K562 (cell line): ENCODE data around the gene PBX1. TPM values are rescaled to one million over a fixed set of nuclear protein-coding genes. Genes with fewer than 3 reads are reported as not detected.

ENCODE experiments used
- ATAC-seq: fragments of 200-7000 bp; cut with Tn5 transposase; 3 replicates; pipeline ENCODE4 v1.9.1; 2020; ENCODE audit warnings: moderate library complexity
- BruUV-seq: library from RNA; stranded (reverse); fragments of 400-500 nt; replicated peaks from 2 replicates; lab custom pipeline; 2021; lab: Mats Ljungman, UMichigan
- CTCF ChIA-PET: fragments of 300-600 bp; formaldehyde crosslinking; extraction: SDS; loops from one replicate; lab custom pipeline; 2021; ENCODE audit warnings: low intra/inter-chr PET ratio; lab: Yijun Ruan, JAX
- POLR2A ChIA-PET: fragments of 300-600, 350-650 bp; sonication (Branson Sonifier 250); formaldehyde crosslinking; extraction: SDS; loops from one replicate; lab custom pipeline; 2021; ENCODE audit warnings: antibody characterized with exemption, inconsistent platforms; lab: Yijun Ruan, JAX
- DNase-seq, 4 experiments: peaks; one replicate each; pipeline versions ENCODE4 v3.0.0 to v3.0.0-alpha.2; 2011 to 2018; ENCODE audit warnings: low spot score in 3 of 4, mixed read lengths in 3 of 4; ENCODE audit errors: extremely low read depth in 1 of 4
- FAIRE-seq: peaks from 2 replicates; lab custom pipeline; 2011; peaks lifted over from hg19 to GRCh38; lab: Jason Lieb, UNC
- H2AFZ ChIP-seq: 2 replicates; pipeline ENCODE4 v1.6.0; 2011; ENCODE audit warnings: low read depth, low read length, control low read depth, inconsistent platforms
- H3K27ac ChIP-seq: fragments of 200-600 bp; 3 replicates; pipeline ENCODE4 v1.8.0; 2011; ENCODE audit warnings: low read depth, mild to moderate bottlenecking, control low read depth, inconsistent platforms, low read length, moderate library complexity, mixed read lengths; ENCODE audit errors: extremely low read depth
- H3K27me3 ChIP-seq, 2 experiments: fragments of 300-600 bp in 1 of 2; 2 replicates in 1 of 2; 3 replicates in 1 of 2; pipeline versions ENCODE4 v1.6.0 to v1.8.0; 2011; ENCODE audit warnings: inconsistent platforms in 2 of 2, low read length in 2 of 2, mild to moderate bottlenecking in 1 of 2, mixed read lengths in 1 of 2, moderate library complexity in 1 of 2; ENCODE audit not compliant: control insufficient read depth in 2 of 2, insufficient read depth in 2 of 2
- H3K36me3 ChIP-seq: fragments of 300-600 bp; 3 replicates; pipeline ENCODE4 v1.8.0; 2011; ENCODE audit warnings: mild to moderate bottlenecking, low read length, inconsistent platforms; ENCODE audit not compliant: control insufficient read depth, insufficient read depth
- H3K4me1 ChIP-seq, 2 experiments: fragments of 200-600 bp in 1 of 2; replicated peaks in 1 of 2; 2 replicates in 1 of 2; 3 replicates in 1 of 2; pipeline versions ENCODE4 v1.5.1 to v1.8.0; 2011; ENCODE audit warnings: inconsistent platforms in 2 of 2, low read length in 2 of 2, mild to moderate bottlenecking in 1 of 2, mixed read lengths in 1 of 2, moderate library complexity in 1 of 2; ENCODE audit not compliant: control insufficient read depth in 2 of 2, insufficient read depth in 2 of 2
- H3K4me2 ChIP-seq: 2 replicates; pipeline ENCODE4 v1.6.1; 2011; ENCODE audit warnings: low read length, control low read depth, inconsistent platforms, mixed read lengths; ENCODE audit not compliant: insufficient read depth
- H3K4me3 ChIP-seq: fragments of 200-600 bp; sonication (generic), shearing (Covaris generic); 2 replicates; pipeline ENCODE4 v1.5.1; 2016; ENCODE audit warnings: control low read depth, inconsistent platforms
- H3K79me2 ChIP-seq: fragments of 200-600 bp; 3 replicates; pipeline ENCODE4 v1.8.0; 2011; ENCODE audit warnings: low read length, inconsistent platforms; ENCODE audit not compliant: control insufficient read depth, insufficient read depth
- H3K9ac ChIP-seq, 2 experiments: 2 replicates each; pipeline versions ENCODE4 v1.6.0 to v1.6.1; 2011; ENCODE audit warnings: low read depth in 2 of 2, low read length in 2 of 2, control low read depth in 1 of 2, inconsistent platforms in 1 of 2, mild to moderate bottlenecking in 1 of 2, mixed read lengths in 1 of 2; ENCODE audit not compliant: insufficient read depth in 1 of 2
- H3K9me1 ChIP-seq: one replicate; pipeline ENCODE4 v1.6.0; 2011; ENCODE audit warnings: inconsistent platforms, mild to moderate bottlenecking, low read length, moderate library complexity; ENCODE audit not compliant: control insufficient read depth, insufficient read depth
- H3K9me3 ChIP-seq: replicated peaks from 2 replicates; pipeline ENCODE4 v1.5.1; 2011; ENCODE audit warnings: low read depth, low read length, inconsistent platforms; ENCODE audit not compliant: control insufficient read depth, insufficient read depth
- H4K20me1 ChIP-seq: replicated peaks from 2 replicates; pipeline ENCODE4 v1.6.1; 2011; ENCODE audit warnings: low read length, inconsistent platforms, mixed read lengths; ENCODE audit not compliant: control insufficient read depth, insufficient read depth
- ASH1L ChIP-seq: fragments of 450-650 bp; IDR thresholded peaks from 2 replicates; pipeline ENCODE4 v1.6.1; 2018; ENCODE audit warnings: borderline replicate concordance, mild to moderate bottlenecking, low read depth; ENCODE audit not compliant: partially characterized antibody
- GMEB1 ChIP-seq: fragments of 250-450 bp; sonication (Bioruptor Pico); IDR thresholded peaks from 2 replicates; pipeline ENCODE4 v1.4.0; 2020; ENCODE audit warnings: mild to moderate bottlenecking
- HNRNPK ChIP-seq: fragments of 200-400 bp; formaldehyde crosslinking; IDR thresholded peaks from one replicate; pipeline ENCODE4 v1.6.1; 2018; ENCODE audit warnings: mild to moderate bottlenecking, low read depth, low read length; ENCODE audit not compliant: poor library complexity, severe bottlenecking
- KLF16 ChIP-seq: IDR thresholded peaks from 2 replicates; pipeline ENCODE4 v1.6.1; 2016; ENCODE audit warnings: antibody characterized with exemption
- MTA1 ChIP-seq: fragments of 450-650 bp; IDR thresholded peaks from 2 replicates; pipeline ENCODE4 v1.6.1; 2017; ENCODE audit warnings: borderline replicate concordance
- MTA2 ChIP-seq: fragments of 450-650 bp; IDR thresholded peaks from 2 replicates; pipeline ENCODE4 v1.6.1; 2016; ENCODE audit warnings: low read depth
- MYC ChIP-seq, 2 experiments: fragments of 250-450 bp in 1 of 2; sonication (Bioruptor Pico) in 1 of 2; IDR thresholded peaks; 2 replicates each; pipeline versions ENCODE4 v1.5.1 to v1.6.1; 2012 to 2021; ENCODE audit warnings: low read depth in 2 of 2, borderline replicate concordance in 1 of 2, improper control_type of control experiment in 1 of 2, low read length in 1 of 2, mild to moderate bottlenecking in 1 of 2, moderate library complexity in 1 of 2
- NFIX ChIP-seq: fragments of 250-450 bp; sonication (Bioruptor Pico); IDR thresholded peaks from 2 replicates; pipeline ENCODE4 v1.4.0; 2020; ENCODE audit warnings: low read depth, mild to moderate bottlenecking, moderate library complexity
- ZNF324 ChIP-seq: fragments of 250-450 bp; sonication (Bioruptor Pico); IDR thresholded peaks from 2 replicates; pipeline ENCODE4 v1.4.0; 2020; ENCODE audit warnings: mild to moderate bottlenecking
- WGBS: fragments of 100-300 bp; shearing (Covaris generic); methylation state at CpG from one replicate; pipeline ENCODE4 v1.1.6; 2016; ENCODE audit warnings: low coverage, mixed read lengths; ENCODE audit not compliant: insufficient coverage; ENCODE audit errors: missing lambda C conversion rate; 5-methylcytosine and 5-hydroxymethylcytosine counted together
- in situ Hi-C: fragments of 300-500 bp; cut with MboI; formaldehyde crosslinking; loops from 4 replicates; pipeline ENCODE4 v1.15.0; 2018; ENCODE audit warnings: inconsistent platforms, mixed read lengths
- intact Hi-C: fragments of 100-400 bp; cut with micrococcal nuclease; formaldehyde crosslinking; loops from 2 replicates; pipeline ENCODE4 v1.14.2; 2022
- polyA plus RNA-seq, 8 experiments: library from polyadenylated mRNA; depleted of rRNA in 4 of 8; stranded (reverse) in 5 of 8; unstranded in 3 of 8; fragments of >200 nt; fragmentation: Nextera tagmentation in 2 of 8; fragmentation: Illumina TruSeq in 1 of 8; extraction: Ambion mirVana in 2 of 8; extraction: Trizol in 1 of 8; gene quantifications; 2 replicates each; pipeline versions ENCODE4 v1.2.1 to v1.2.3, GENCODE V29; 2011 to 2014; ENCODE audit warnings: inconsistent platforms in 1 of 8, missing spikeins in 1 of 8
- total RNA-seq, 7 experiments: library from RNA; depleted of rRNA in 6 of 7; stranded (reverse); fragments of >200 nt in 6 of 7; fragmentation: Illumina TruSeq in 2 of 7; extraction: Trizol in 2 of 7; gene quantifications; 2 replicates each; pipeline versions ENCODE4 v1.2.1 to v1.2.3, GENCODE V29; 2011 to 2021; ENCODE audit warnings: low replicate concordance in 1 of 7

PBX1 gene
- total and polyA plus RNA-seq, 9 of the 15 experiments (the other 6 are each of a cell fraction or from before 2014, with no cell fraction given), result 0.03 to 0.62 (median 0.17) TPM

- TF ChIP-seq GMEB1 (CRISPR knock-in tag), result no peak
- TF ChIP-seq MTA1, result no peak
- TF ChIP-seq, all 486 proteins: peak for 0
Observed at GRCh38 chr1:164592634-164593033, 33.6 kb downstream of the PBX1 start (continued).

- Histone ChIP-seq H4K20me1 (no peaks in the 10 kb centered on the region), H3K27ac (no peak overlapping the region), H3K9me1 (no peaks in the 10 kb centered on the region), H3K27me3 (peaks cover 0 to 2% of the 10 kb centered on the region in 2 experiments; a peak in 2 of 5 replicates), H3K4me2 (no peak overlapping the region), H3K9ac (no peak overlapping the region), H3K9me3 (no peaks in the 10 kb centered on the region), H3K36me3 (no peaks in the 10 kb centered on the region), H3K4me1 (no peaks in the 10 kb centered on the region), H2AFZ (no peak overlapping the region), H3K79me2 (no peaks in the 10 kb centered on the region), H3K4me3 (no peak overlapping the region)
- FAIRE-seq (no peak), DNase-seq (no peak), ATAC-seq (no peak)
- no TSS peak for BruUV-seq
- CTCF ChIA-PET, result no interaction called here
- TF ChIP-seq HNRNPK, result no peak
- no peak for TF ChIP-seq MYC (IDR thresholded peaks at IDR 0.05; ENCODE audit: low read depth, low read length)
- no peak for TF ChIP-seq MYC (CRISPR knock-in tag; IDR thresholded peaks at IDR 0.05; ENCODE audit: borderline replicate concordance, low read depth)
- TF ChIP-seq NFIX (CRISPR knock-in tag), result no peak
- TF ChIP-seq ZNF324 (CRISPR knock-in tag), result no peak
- no peak for TF ChIP-seq MTA2
- no peak for TF ChIP-seq KLF16
- no peak for TF ChIP-seq ASH1L
- in situ Hi-C loops (no loop called here), intact Hi-C loops (no loop called here)
- POLR2A ChIA-PET, result interaction anchor here (0.6 kb wide), 1 partner anchor 25 kb away, joined by 5 read pairs; no protein-coding TSS in a partner anchor
- 1% methylated on average over 4 of the region's 4 CpGs for WGBS
Observed at GRCh38 chr1:164595212-164595611, 36.2 kb downstream of the PBX1 start.
